Measurements from ENCODE around the gene GASK1A. TPM values are rescaled to one million over a fixed set of nuclear protein-coding genes. Genes with fewer than 3 reads are reported as not detected.

The GASK1A gene
- total RNA-seq, 3 donors from 2014 or later, result 10.1 to 22.6 (median 20.5) TPM

DNA sequence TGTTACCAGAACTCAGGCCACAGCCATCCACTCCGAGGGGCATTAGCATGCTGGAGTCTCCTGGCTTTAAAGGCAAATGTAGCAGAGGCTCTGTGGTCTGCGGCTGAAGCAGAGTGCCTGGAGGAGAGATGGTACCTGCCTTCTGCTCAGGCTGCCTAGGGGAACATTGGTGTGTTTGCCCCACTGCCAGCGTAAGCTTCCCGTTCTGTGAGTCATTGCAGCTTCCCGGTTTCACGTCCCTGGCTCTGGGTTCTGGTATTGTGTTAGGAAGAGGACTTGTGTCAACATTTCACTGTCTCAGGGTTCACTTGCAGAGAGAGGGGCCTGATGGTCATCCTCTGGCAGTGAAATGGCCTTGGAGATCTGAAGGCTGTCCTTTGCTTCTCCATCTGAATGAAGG is 1.8 kb downstream of the GASK1A start:
- H3K27me3 ChIP-seq, result no peaks in the 10 kb centered on the region
- H3K36me3 ChIP-seq, result no peaks in the 10 kb centered on the region
- peaks cover 0 to 5% of the 10 kb centered on the region in 2 donors for H3K9me3 ChIP-seq
- intact Hi-C loops (cut with DNase I; ENCODE audit: low total_unique reads), result no loop called here
- H3K4me1 ChIP-seq, result no peaks in the 10 kb centered on the region
- DNase-seq (ENCODE audit: low spot score in 2 of 2), result peak; percentile 32 to 58
- TF ChIP-seq POLR2AphosphoS5 (IDR thresholded peaks at IDR 0.05) (peak in 1 of 3 donors; percentile 34), POLR2A (IDR thresholded peaks at IDR 0.05) (no peak)
- TF ChIP-seq, protein P1, sequence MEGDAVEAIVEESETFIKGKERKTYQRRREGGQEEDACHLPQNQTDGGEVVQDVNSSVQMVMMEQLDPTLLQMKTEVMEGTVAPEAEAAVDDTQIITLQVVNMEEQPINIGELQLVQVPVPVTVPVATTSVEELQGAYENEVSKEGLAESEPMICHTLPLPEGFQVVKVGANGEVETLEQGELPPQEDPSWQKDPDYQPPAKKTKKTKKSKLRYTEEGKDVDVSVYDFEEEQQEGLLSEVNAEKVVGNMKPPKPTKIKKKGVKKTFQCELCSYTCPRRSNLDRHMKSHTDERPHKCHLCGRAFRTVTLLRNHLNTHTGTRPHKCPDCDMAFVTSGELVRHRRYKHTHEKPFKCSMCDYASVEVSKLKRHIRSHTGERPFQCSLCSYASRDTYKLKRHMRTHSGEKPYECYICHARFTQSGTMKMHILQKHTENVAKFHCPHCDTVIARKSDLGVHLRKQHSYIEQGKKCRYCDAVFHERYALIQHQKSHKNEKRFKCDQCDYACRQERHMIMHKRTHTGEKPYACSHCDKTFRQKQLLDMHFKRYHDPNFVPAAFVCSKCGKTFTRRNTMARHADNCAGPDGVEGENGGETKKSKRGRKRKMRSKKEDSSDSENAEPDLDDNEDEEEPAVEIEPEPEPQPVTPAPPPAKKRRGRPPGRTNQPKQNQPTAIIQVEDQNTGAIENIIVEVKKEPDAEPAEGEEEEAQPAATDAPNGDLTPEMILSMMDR (IDR thresholded peaks at IDR 0.05), result no peak
- H3K4me3 ChIP-seq, result peak overlapping the region in 2 of 3 donors; percentile 67 to 91
- H3K27ac ChIP-seq, result peak overlapping the region in 1 of 2 donors; percentile 59

GRCh38 chr3:42982645-42983412 is 3.7 kb downstream of the GASK1A start:
- Histone ChIP-seq H3K4me3 (no peak overlapping the region), H3K27me3 (no peaks in the 10 kb centered on the region), H3K9me3 (no peaks in the 10 kb centered on the region), H3K36me3 (no peaks in the 10 kb centered on the region), H3K4me1 (no peaks in the 10 kb centered on the region), H3K27ac (no peak overlapping the region)
- TF ChIP-seq POLR2A (IDR thresholded peaks at IDR 0.05) (no peak), POLR2AphosphoS5 (IDR thresholded peaks at IDR 0.05) (no peak)
- TF ChIP-seq, protein P1 (IDR thresholded peaks at IDR 0.05), result no peak
- intact Hi-C loops (cut with DNase I; ENCODE audit: low total_unique reads), result no loop called here
- DNase-seq (ENCODE audit: low spot score in 2 of 2), result no peak

GRCh38 chr3:42983927-42984326 is 4.8 kb downstream of the GASK1A start:
- no peaks in the 10 kb centered on the region for H3K4me1 ChIP-seq
- no peaks in the 10 kb centered on the region for H3K9me3 ChIP-seq
- no peaks in the 10 kb centered on the region for H3K36me3 ChIP-seq
- no peak overlapping the region for H3K27ac ChIP-seq
- intact Hi-C loops (cut with DNase I; ENCODE audit: low total_unique reads), result no loop called here
- DNase-seq (ENCODE audit: low spot score in 2 of 2), result no peak
- no peaks in the 10 kb centered on the region for H3K27me3 ChIP-seq
- TF ChIP-seq, protein P1 (IDR thresholded peaks at IDR 0.05), result no peak
- TF ChIP-seq POLR2AphosphoS5 (IDR thresholded peaks at IDR 0.05) (no peak), POLR2A (IDR thresholded peaks at IDR 0.05) (no peak)
- H3K4me3 ChIP-seq, result no peak overlapping the region

DNA sequence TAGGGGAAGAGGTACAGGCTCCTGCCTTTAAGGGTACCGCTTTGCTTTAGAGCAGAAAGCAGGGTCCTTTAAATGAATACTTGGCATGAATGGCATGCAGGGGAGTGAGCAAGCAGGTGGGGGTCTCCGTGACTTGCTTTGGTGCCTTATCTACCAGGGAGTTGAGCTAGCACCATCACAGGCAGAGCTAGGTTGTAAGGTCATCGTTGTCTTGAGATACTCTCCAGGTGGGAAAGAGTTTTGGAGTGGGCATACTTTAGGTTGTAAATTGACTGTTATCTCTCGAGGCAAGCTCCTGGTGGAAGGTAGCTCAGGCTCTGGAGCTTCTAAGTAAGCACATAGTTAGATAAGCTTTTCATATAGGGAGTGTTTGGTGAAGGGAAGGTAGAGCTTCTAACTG is 5.6 kb downstream of the GASK1A start:
- H3K36me3 ChIP-seq, result no peaks in the 10 kb centered on the region
- intact Hi-C loops (cut with DNase I; ENCODE audit: low total_unique reads), result loop anchor here (5.0 kb wide), 1 partner anchor 1098 kb away; no protein-coding TSS in a partner anchor
- no peak overlapping the region for H3K4me3 ChIP-seq
- no peaks in the 10 kb centered on the region for H3K9me3 ChIP-seq
- DNase-seq (ENCODE audit: low spot score in 2 of 2), result no peak
- no peaks in the 10 kb centered on the region for H3K27me3 ChIP-seq
- no peaks in the 10 kb centered on the region for H3K4me1 ChIP-seq
- H3K27ac ChIP-seq, result no peak overlapping the region
- TF ChIP-seq POLR2AphosphoS5 (IDR thresholded peaks at IDR 0.05), result no peak
- no peak for TF ChIP-seq POLR2A (IDR thresholded peaks at IDR 0.05)
- TF ChIP-seq, protein P1 (IDR thresholded peaks at IDR 0.05), result no peak

GRCh38 chr3:42988097-42988496 is 9.0 kb downstream of the GASK1A start:
- Histone ChIP-seq H3K4me1 (no peaks in the 10 kb centered on the region), H3K27ac (peak overlapping the region in 1 of 2 donors; percentile 20), H3K27me3 (no peaks in the 10 kb centered on the region), H3K4me3 (no peak overlapping the region), H3K36me3 (no peaks in the 10 kb centered on the region), H3K9me3 (no peaks in the 10 kb centered on the region)
- intact Hi-C loops (cut with DNase I; ENCODE audit: low total_unique reads), result loop anchor here (5.0 kb wide), 1 partner anchor 1094 kb away; no protein-coding TSS in a partner anchor
- TF ChIP-seq POLR2AphosphoS5 (IDR thresholded peaks at IDR 0.05) (no peak), POLR2A (IDR thresholded peaks at IDR 0.05) (no peak)
- TF ChIP-seq, protein P1 (IDR thresholded peaks at IDR 0.05), result no peak
- DNase-seq (ENCODE audit: low spot score in 2 of 2), result no peak

Data from breast epithelium (tissue), 4 donors.